MG63 (cell line): ENCODE results near the gene POM121. TPM values are rescaled to one million over a fixed set of nuclear protein-coding genes. Genes with fewer than 3 reads are reported as not detected.
"Not testable (repeated sequence)": the region's sequence is repeated elsewhere in the genome, so short reads cannot be mapped to it uniquely, and the experiment has no call there.

Experiments used
- DNase-seq: peaks from one replicate; pipeline ENCODE4 v3.0.0-alpha.2; 2020
- H3K27me3 ChIP-seq: fragments of 250-450 bp; sonication (Bioruptor Pico); 2 replicates; pipeline ENCODE4 v1.5.1; 2020; ENCODE audit warnings: mild to moderate bottlenecking, moderate library complexity
- H3K36me3 ChIP-seq: fragments of 250-450 bp; sonication (Bioruptor Pico); 2 replicates; pipeline ENCODE4 v1.5.1; 2020; ENCODE audit warnings: mild to moderate bottlenecking, moderate library complexity
- H3K4me3 ChIP-seq: fragments of 250-450 bp; sonication (Bioruptor Pico); 2 replicates; pipeline ENCODE4 v1.5.1; 2020; ENCODE audit warnings: mild to moderate bottlenecking, moderate library complexity
- H3K9me3 ChIP-seq: fragments of 250-450 bp; sonication (Bioruptor Pico); 2 replicates; pipeline ENCODE4 v1.5.1; 2020; ENCODE audit warnings: mild to moderate bottlenecking, moderate library complexity
- total RNA-seq: library from RNA; depleted of rRNA; stranded (reverse); fragments of >200 nt; shearing (Covaris generic); gene quantifications from 2 replicates; pipeline ENCODE4 v1.2.3, GENCODE V29; 2014; ENCODE audit warnings: low replicate concordance

Gene POM121
- total RNA-seq, 1 experiment from 2014 or later, result 1.2 TPM

GRCh38 chr7:72944937-72945336, 20.0 kb downstream of the POM121 start:
- H3K9me3 ChIP-seq, DNase-seq, H3K4me3 ChIP-seq, H3K36me3 ChIP-seq, H3K27me3 ChIP-seq: not testable (repeated sequence)

- DNase-seq, H3K9me3 ChIP-seq, H3K4me3 ChIP-seq, H3K27me3 ChIP-seq, H3K36me3 ChIP-seq: not testable (repeated sequence)
Observed at GRCh38 chr7:72945597-72945996, 20.7 kb downstream of the POM121 start.

- not testable (repeated sequence) for H3K27me3 ChIP-seq, DNase-seq, H3K36me3 ChIP-seq, H3K4me3 ChIP-seq, H3K9me3 ChIP-seq
Observed at GRCh38 chr7:72946130-72946745, 21.3 kb downstream of the POM121 start.

- not testable (repeated sequence) for H3K36me3 ChIP-seq, H3K27me3 ChIP-seq, DNase-seq, H3K9me3 ChIP-seq, H3K4me3 ChIP-seq
Observed at GRCh38 chr7:72948714-72949113, 23.8 kb downstream of the POM121 start.

- H3K4me3 ChIP-seq, H3K36me3 ChIP-seq, H3K9me3 ChIP-seq, DNase-seq, H3K27me3 ChIP-seq: not testable (repeated sequence)
Observed at GRCh38 chr7:72949276-72949675, 24.4 kb downstream of the POM121 start.

- H3K36me3 ChIP-seq, H3K4me3 ChIP-seq, H3K27me3 ChIP-seq, H3K9me3 ChIP-seq: not testable (repeated sequence)
- DNase-seq, result peak; percentile 7
Observed at GRCh38 chr7:72949686-72950085, 24.8 kb downstream of the POM121 start.

DNA sequence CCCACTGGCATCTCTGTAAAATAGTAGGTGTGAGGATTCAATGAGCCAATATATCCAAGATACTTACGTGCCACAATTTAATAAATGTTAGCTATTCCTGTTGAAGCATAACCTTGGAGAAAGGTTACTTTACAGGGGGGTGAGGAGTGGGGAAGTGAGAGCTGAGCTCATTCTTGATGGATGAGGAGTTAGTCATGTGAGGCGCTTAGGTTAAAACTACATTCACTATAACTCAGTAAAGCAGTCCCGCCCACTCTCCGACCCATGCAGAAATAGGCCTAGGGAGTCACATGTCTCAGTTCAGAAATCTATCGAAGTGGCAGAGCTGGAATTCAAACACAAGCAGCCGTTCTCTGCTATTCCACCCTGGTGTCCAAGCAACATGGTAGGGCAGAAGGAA, 25.5 kb downstream of the POM121 start:
- DNase-seq, H3K27me3 ChIP-seq, H3K36me3 ChIP-seq, H3K4me3 ChIP-seq, H3K9me3 ChIP-seq: not testable (repeated sequence)

DNA sequence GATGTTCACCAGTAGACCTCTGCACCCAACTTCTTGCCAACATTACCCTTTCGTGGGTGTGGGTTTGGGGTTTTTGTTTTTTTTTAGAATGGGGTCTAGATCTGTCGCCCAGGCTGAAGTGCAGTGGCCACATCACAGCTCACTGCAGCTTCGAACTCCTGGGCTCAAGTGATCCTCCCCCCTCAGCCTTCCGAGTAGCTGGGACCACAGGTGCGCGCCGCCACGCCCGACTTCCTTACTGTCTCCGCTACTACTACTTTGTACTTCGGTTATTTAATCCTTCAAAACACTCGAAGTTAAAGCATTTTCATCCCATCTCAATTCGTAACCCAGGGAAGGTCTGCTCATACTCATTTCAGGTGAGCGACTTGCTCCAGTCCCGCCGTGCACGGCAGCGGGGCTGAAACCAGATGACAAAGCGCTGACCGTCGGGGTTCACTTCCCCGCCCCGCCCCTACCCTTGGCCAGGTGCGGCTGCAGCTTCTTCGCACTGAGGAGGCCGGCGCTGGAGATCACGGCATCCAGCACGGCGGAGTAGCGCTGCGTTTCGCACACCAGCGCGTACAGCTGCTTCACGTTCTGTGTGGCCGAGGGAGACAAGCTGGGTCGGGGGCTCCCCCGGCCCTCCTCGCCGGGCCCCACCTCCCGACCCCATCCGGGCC, 29.1 kb downstream of the POM121 start:
- H3K27me3 ChIP-seq, H3K36me3 ChIP-seq, H3K9me3 ChIP-seq, DNase-seq, H3K4me3 ChIP-seq: not testable (repeated sequence)

GRCh38 chr7:72954563-72955198, 29.8 kb downstream of the POM121 start:
- H3K9me3 ChIP-seq, DNase-seq, H3K27me3 ChIP-seq, H3K36me3 ChIP-seq: not testable (repeated sequence)
- H3K4me3 ChIP-seq, result peak overlapping the region; percentile 34

DNA sequence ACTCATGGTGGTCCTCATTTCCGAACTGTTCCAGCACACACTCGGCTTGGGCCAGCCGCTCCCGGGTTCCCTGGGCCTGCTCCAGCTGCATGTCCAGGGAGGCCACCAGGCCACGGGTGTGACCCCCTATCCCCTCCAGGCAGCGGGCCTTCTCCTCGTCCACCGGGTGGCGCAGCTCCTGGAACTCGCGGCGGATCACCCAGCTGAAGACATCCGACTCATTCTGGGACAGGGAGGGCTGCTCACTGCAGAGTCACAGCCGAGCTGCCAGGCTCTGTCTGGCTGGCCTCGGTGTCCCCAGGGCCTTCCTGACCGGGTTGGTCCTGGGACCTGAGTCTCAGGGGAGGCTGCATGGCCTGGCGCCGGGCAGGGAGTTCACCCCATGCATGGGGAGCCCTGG, 35.1 kb downstream of the POM121 start:
- not testable (repeated sequence) for H3K27me3 ChIP-seq, H3K9me3 ChIP-seq, DNase-seq, H3K4me3 ChIP-seq, H3K36me3 ChIP-seq

GRCh38 chr7:72960626-72961345, 35.9 kb downstream of the POM121 start:
- not testable (repeated sequence) for H3K9me3 ChIP-seq, DNase-seq, H3K27me3 ChIP-seq, H3K36me3 ChIP-seq, H3K4me3 ChIP-seq

DNA sequence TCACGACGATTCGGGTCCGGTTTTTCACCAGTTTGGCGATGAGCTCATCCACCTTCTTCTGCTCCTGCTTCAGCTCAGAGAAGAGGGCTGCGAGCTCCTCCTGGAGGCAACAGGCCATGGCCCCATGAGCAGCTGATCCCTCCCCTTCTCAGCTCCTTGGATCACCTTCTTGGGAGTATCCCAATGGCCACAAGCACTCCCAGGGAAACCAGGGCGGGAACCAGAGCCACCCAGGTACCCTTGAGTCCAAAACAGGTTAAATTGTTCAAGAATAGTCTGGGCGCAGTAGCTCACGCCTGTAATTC, 36.4 kb downstream of the POM121 start:
- not testable (repeated sequence) for DNase-seq, H3K27me3 ChIP-seq, H3K9me3 ChIP-seq, H3K4me3 ChIP-seq, H3K36me3 ChIP-seq

DNA sequence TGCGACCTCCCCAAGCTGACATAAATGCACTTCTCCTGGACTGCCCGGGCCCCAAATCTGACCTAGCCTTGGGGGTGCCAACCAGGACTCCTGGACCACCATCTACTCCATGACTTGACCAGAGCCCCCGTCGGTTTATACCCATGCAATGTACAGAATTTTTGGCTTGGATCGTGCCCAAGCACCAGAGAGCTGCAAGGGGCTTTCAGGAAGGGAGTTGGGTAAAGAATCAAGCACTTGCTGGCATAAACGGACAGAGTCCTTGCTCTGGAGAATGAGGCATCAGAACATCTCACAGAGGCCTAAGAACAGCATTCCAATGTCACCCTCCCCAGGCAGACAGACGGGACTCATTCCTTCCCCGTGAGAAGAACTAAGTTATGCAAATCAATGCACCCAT, 38.2 kb downstream of the POM121 start:
- not testable (repeated sequence) for H3K27me3 ChIP-seq, H3K4me3 ChIP-seq, H3K36me3 ChIP-seq, DNase-seq, H3K9me3 ChIP-seq

DNA sequence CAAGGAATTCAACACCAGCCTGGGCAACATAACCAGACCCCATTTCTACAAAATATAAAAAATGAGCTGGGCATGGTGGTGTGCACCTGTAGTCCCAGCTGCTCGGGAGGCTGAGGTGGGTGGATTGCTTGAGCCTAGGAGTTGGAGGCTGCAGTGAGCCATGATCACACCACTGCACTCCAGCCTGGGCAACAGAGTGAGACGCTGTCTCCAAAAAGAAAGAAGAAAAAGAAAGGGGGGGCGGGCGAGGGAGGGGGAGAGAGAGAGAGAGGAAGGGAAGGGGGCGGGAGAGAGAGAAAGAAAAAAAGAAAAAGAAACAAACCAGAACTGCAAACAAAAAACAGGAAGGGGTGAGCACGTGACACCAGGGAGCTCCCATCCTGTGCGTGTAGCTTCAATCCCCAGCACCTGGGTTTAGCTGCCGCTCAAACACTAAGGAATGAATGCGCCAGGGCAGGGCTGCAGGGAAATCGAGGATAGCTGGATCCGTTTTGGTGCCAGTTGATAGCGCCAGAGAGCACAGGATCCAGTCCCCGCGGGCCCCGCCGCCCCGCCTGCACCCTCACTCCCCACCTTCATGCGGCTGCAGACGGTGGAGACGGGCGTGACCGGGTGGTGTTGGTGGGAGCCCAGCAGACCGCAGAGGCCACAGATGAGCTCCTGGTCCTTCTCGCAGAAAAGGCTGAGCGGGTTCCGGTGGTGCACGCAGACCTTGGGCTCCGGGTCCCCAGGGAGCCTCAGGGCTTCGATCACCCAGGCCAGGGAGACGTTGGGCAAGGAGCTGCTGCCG, 40.5 kb downstream of the POM121 start:
- H3K36me3 ChIP-seq, H3K27me3 ChIP-seq, H3K9me3 ChIP-seq, H3K4me3 ChIP-seq, DNase-seq: not testable (repeated sequence)

- H3K36me3 ChIP-seq, H3K9me3 ChIP-seq, H3K4me3 ChIP-seq, H3K27me3 ChIP-seq, DNase-seq: not testable (repeated sequence)
Observed at GRCh38 chr7:72966892-72967291, 42.0 kb downstream of the POM121 start.

- H3K4me3 ChIP-seq, DNase-seq, H3K27me3 ChIP-seq, H3K9me3 ChIP-seq, H3K36me3 ChIP-seq: not testable (repeated sequence)
Observed at GRCh38 chr7:72968980-72969516, 44.2 kb downstream of the POM121 start, which contains the start of gene TRIM74. TRIM74 (minus strand) TSS chr7:72969466; CDS start chr7:72966157, 3,309 bp downstream.

- not testable (repeated sequence) for DNase-seq, H3K4me3 ChIP-seq, H3K27me3 ChIP-seq, H3K36me3 ChIP-seq, H3K9me3 ChIP-seq
Observed at GRCh38 chr7:72969688-72970087, 44.8 kb downstream of the POM121 start.
